Measurements from ENCODE around the gene PURB. TPM values are rescaled to one million over a fixed set of nuclear protein-coding genes. Genes with fewer than 3 reads are reported as not detected.

Gene PURB
- total RNA-seq, 1 donor from 2014 or later: 26.0 TPM

DNA sequence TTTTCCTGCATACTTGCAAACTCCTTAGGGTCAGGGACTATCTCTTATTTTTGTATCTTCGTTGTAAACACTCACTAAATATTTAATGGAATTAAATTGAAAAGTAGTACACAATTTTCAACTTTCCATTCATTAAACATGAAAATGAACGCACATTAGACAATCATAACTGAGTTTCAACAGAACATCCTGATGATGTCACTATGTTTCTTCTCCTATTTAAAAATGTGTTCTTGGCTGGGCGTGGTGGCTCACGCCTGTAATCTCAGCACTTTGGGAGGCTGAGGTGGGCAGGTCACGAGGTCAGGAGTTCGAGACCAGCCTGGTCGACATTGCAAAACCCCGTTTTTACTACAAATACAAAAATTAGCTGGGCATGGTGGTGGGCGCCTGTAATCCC lies 14.1 kb upstream of the PURB start:
- Histone ChIP-seq H3K36me3 (no peaks in the 10 kb centered on the region), H3K9me3 (no peaks in the 10 kb centered on the region), H3K27me3 (no peaks in the 10 kb centered on the region), H3K27ac (no peak overlapping the region), H3K4me1 (no peaks in the 10 kb centered on the region), H3K4me3 (no peak overlapping the region)
- DNase-seq: no peak
- TF ChIP-seq, protein P1, sequence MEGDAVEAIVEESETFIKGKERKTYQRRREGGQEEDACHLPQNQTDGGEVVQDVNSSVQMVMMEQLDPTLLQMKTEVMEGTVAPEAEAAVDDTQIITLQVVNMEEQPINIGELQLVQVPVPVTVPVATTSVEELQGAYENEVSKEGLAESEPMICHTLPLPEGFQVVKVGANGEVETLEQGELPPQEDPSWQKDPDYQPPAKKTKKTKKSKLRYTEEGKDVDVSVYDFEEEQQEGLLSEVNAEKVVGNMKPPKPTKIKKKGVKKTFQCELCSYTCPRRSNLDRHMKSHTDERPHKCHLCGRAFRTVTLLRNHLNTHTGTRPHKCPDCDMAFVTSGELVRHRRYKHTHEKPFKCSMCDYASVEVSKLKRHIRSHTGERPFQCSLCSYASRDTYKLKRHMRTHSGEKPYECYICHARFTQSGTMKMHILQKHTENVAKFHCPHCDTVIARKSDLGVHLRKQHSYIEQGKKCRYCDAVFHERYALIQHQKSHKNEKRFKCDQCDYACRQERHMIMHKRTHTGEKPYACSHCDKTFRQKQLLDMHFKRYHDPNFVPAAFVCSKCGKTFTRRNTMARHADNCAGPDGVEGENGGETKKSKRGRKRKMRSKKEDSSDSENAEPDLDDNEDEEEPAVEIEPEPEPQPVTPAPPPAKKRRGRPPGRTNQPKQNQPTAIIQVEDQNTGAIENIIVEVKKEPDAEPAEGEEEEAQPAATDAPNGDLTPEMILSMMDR (IDR thresholded peaks at IDR 0.05): no peak
- intact Hi-C loops (cut with DNase I): no loop called here
- no peak for ATAC-seq

DNA sequence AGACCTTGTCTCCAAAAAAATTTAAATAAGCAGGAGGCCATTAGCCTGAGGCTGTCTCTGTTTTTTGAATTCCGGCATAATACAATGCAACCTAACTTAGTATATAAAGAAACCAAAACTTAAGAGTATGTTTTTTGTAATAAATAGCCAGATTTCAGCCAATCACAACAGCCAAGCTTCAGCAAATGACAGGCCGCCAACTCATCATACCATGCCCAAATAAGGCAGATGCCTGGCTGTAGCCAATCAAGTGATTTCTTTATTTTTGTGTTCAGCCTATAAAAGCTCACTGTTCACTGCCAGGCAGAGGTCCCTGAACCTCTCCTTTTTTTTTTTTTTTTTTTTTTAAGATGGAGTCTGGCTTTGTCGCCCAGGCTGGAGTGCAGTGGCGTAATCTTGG lies 12.7 kb upstream of the PURB start:
- no peak for DNase-seq
- ATAC-seq: no peak
- H3K27me3 ChIP-seq: no peaks in the 10 kb centered on the region
- no peaks in the 10 kb centered on the region for H3K4me1 ChIP-seq
- no peaks in the 10 kb centered on the region for H3K9me3 ChIP-seq
- H3K4me3 ChIP-seq: no peak overlapping the region
- intact Hi-C loops (cut with DNase I): no loop called here
- no peaks in the 10 kb centered on the region for H3K36me3 ChIP-seq
- H3K27ac ChIP-seq: no peak overlapping the region
- TF ChIP-seq, protein P1 (IDR thresholded peaks at IDR 0.05): no peak

DNA sequence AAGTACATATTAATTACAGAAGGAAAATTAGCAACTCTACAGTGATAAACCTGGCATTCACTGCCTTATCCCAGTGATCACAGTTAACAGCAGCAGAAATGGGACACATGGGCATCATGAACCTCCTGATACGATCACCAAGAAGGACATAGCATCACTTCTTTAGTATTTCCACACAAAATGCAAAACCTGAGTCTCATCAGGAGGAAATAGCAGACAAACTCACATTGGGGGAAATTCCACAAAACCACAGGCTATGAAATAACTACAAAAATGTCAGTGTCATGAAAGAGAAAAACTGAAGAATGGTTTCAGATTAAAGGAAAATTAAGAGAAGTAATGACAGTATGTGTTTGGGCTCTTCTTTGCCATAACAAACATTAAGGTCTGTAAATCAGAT lies 12.0 kb upstream of the PURB start:
- Histone ChIP-seq H3K4me3 (no peak overlapping the region), H3K4me1 (no peaks in the 10 kb centered on the region), H3K27ac (no peak overlapping the region), H3K9me3 (no peaks in the 10 kb centered on the region), H3K27me3 (no peaks in the 10 kb centered on the region), H3K36me3 (no peaks in the 10 kb centered on the region)
- no peak for DNase-seq
- ATAC-seq: no peak
- intact Hi-C loops (cut with DNase I): no loop called here
- TF ChIP-seq, protein P1 (IDR thresholded peaks at IDR 0.05): no peak

DNA sequence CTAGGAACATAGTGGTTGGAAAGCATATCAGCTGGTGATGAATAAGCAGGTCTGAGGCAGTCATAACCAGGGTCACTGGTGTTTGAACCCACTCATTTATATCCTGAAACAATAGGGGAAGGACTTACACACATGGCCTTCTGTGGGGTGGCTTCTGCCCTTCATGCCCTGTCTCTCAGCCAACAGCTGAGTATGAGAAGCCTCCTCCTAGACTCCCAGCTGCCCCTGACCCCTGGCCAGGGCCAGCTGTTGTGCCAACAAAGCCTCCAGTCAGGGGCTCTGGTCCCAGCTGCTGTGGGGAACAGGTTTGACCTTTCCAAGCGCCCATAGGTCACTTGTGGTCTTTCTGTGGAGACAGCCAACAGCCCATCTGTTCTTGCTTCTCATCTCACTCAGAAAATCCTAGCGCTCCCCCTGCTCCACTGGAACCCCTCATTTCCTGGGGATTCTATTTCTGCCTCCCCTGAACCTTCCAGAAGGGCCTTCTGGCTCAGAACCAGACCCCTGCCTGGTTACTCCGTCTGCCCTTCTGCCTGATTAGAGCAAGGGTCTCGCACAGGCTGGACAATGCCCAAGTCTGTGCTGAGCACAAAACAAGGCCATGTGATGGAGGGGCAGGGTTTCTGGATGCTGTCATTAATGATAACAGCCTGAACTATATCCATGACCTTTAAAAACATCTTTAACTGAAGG lies 9.7 kb upstream of the PURB start:
- Histone ChIP-seq H3K4me1 (no peaks in the 10 kb centered on the region), H3K9me3 (no peaks in the 10 kb centered on the region), H3K27me3 (no peaks in the 10 kb centered on the region), H3K36me3 (no peaks in the 10 kb centered on the region), H3K27ac (no peak overlapping the region), H3K4me3 (no peak overlapping the region)
- TF ChIP-seq, protein P1 (IDR thresholded peaks at IDR 0.05): no peak
- intact Hi-C loops (cut with DNase I): no loop called here
- DNase-seq: no peak
- no peak for ATAC-seq

DNA sequence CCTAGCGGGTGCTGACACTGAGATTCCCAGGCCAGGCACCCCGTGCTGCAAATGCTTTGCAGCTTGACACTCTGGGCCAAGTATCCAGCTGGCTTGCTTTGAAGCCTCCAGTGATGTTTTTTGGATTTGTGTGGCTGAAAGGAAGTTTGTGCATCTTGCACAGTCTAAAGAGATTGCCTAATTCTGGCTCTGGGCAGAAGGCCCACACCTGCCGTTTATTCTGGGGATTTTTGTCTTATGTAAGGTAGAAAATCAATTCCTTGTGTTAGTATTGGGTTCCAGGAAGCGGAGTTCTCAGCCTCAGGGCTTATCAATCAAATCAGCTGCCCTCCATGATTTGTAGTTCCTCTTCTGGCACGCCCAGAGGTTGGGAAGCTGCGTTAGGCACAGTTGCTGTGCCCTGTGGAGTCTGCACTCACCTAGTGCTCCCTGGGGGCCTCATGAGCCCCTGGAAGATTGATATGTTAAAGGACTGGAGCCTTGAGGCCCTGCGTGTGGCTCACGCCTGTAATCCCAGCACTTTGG lies 8.4 kb upstream of the PURB start:
- ATAC-seq (no peak), DNase-seq (no peak)
- H3K4me3 ChIP-seq: no peak overlapping the region
- TF ChIP-seq, protein P1 (IDR thresholded peaks at IDR 0.05): no peak
- H3K36me3 ChIP-seq: no peaks in the 10 kb centered on the region
- no peak overlapping the region for H3K27ac ChIP-seq
- no peaks in the 10 kb centered on the region for H3K4me1 ChIP-seq
- no peaks in the 10 kb centered on the region for H3K27me3 ChIP-seq
- intact Hi-C loops (cut with DNase I): no loop called here
- no peaks in the 10 kb centered on the region for H3K9me3 ChIP-seq
